ENCODE results near the gene SUGCT. TPM values are rescaled to one million over a fixed set of nuclear protein-coding genes. Genes with fewer than 3 reads are reported as not detected.

SUGCT gene
- total and polyA plus RNA-seq, 2 of the 8 experiments (the other 6 are each of a cell fraction or from before 2014, with no cell fraction given): 2.8 to 5.4 TPM

GRCh38 chr7:40418448-40418847 lies 283.6 kb downstream of the SUGCT start:
- ChIA-PET CTCF (ENCODE audit: partially characterized antibody) (interaction anchor here (1.2 kb wide), 1 partner anchor 35 kb away, joined by 3 read pairs; no protein-coding TSS in a partner anchor), POLR2A (ENCODE audit: partially characterized antibody) (no interaction called here)
- Histone ChIP-seq H2BK12ac (ENCODE audit: low read depth, low read length) (no peak overlapping the region), H3K79me1 (ENCODE audit: low read depth, low read length) (no peaks in the 10 kb centered on the region), H3K36me3 (ENCODE audit: control insufficient read depth in 2 of 4, insufficient read depth in 4 of 4, low read length in 3 of 4) (no peaks in the 10 kb centered on the region), H2BK20ac (ENCODE audit: low read length) (no peak overlapping the region), H3K4me3 (ENCODE audit: extremely low read depth in 1 of 4, insufficient read depth in 2 of 4, low read depth in 3 of 4, low read length in 4 of 4) (no peak overlapping the region), H3K9me3 (ENCODE audit: insufficient read depth in 2 of 2, low read depth in 1 of 2, low read length in 1 of 2) (no peaks in the 10 kb centered on the region), H4K5ac (ENCODE audit: insufficient read length, low read depth, low read length) (no peak overlapping the region), H3K9ac (replicated peaks in 1 of 4; ENCODE audit: extremely low read depth in 1 of 4, low read depth in 3 of 4, low read length in 3 of 4) (no peak overlapping the region), H3K4me1 (replicated peaks in 1 of 4; ENCODE audit: control insufficient read depth in 3 of 4, insufficient read depth in 4 of 4, low read length in 3 of 4) (0 out of 7 replicates have a peak, but pooled peaks cover 0 to 3% (median 1%) of the 10 kb centered on the region in 4 experiments), H2BK15ac (ENCODE audit: low read length) (no peak overlapping the region), H3K56ac (replicated peaks; ENCODE audit: insufficient read length, low read depth, low read length) (no peak overlapping the region), H3K23me2 (ENCODE audit: low read depth, low read length) (no peaks in the 10 kb centered on the region), H4K20me1 (replicated peaks in 1 of 2; ENCODE audit: control insufficient read depth in 1 of 2, insufficient read depth in 2 of 2, low read length in 2 of 2) (no peaks in the 10 kb centered on the region), H3K4ac (replicated peaks; ENCODE audit: insufficient read length, low read depth, low read length) (no peak overlapping the region), H3K27me3 (replicated peaks in 1 of 4; ENCODE audit: control insufficient read depth in 3 of 4, extremely low read depth in 1 of 4, insufficient read depth in 3 of 4, low read length in 3 of 4) (no peaks in the 10 kb centered on the region), H4K8ac (ENCODE audit: extremely low read depth, insufficient read depth, low read length) (no peak overlapping the region), H3K18ac (ENCODE audit: extremely low read depth, low read length) (no peak overlapping the region), H4K91ac (replicated peaks; ENCODE audit: insufficient read length, low read length) (no peak overlapping the region), H3K14ac (ENCODE audit: insufficient read length) (no peak overlapping the region), H2BK5ac (ENCODE audit: low read depth, low read length) (no peak overlapping the region), H3K4me2 (ENCODE audit: insufficient read depth in 1 of 2, low read depth in 2 of 2, low read length in 2 of 2) (no peak overlapping the region), H2BK120ac (replicated peaks; ENCODE audit: low read depth, low read length) (no peak overlapping the region), H3K79me2 (ENCODE audit: control insufficient read depth in 1 of 2, insufficient read depth in 2 of 2, low read length in 2 of 2) (no peaks in the 10 kb centered on the region), H2AFZ (ENCODE audit: low read length) (no peak overlapping the region), H2AK5ac (ENCODE audit: low read depth, low read length) (no peak overlapping the region), H3K27ac (ENCODE audit: low read depth, low read length) (no peak overlapping the region), H3K23ac (ENCODE audit: insufficient read length) (no peak overlapping the region)
- no peak for FAIRE-seq
- no peak for DNase-seq (ENCODE audit: low read depth in 1 of 2, low spot score in 2 of 2)
- TF ChIP-seq, protein P1, sequence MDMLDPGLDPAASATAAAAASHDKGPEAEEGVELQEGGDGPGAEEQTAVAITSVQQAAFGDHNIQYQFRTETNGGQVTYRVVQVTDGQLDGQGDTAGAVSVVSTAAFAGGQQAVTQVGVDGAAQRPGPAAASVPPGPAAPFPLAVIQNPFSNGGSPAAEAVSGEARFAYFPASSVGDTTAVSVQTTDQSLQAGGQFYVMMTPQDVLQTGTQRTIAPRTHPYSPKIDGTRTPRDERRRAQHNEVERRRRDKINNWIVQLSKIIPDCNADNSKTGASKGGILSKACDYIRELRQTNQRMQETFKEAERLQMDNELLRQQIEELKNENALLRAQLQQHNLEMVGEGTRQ (IDR thresholded peaks at IDR 0.05; ENCODE audit: low read length): 0 out of 2 replicates have a peak, but pooled peaks have one; percentile 20
- TF ChIP-seq RXRA (IDR thresholded peaks at IDR 0.05; ENCODE audit: insufficient read depth, low read depth, low read length): no peak
- 87% methylated on average over 1 of the region's 1 CpG; no CpG with 5 or more reads in 1 of the 2 experiments for WGBS, 2 experiments (ENCODE audit: extremely low coverage in 1 of 2, insufficient coverage in 1 of 2, insufficient read length in 1 of 2, insufficient replicate concordance in 2 of 2, low coverage in 1 of 2, low lambda C conversion rate in 2 of 2, missing lambda C conversion rate in 1 of 2)
